ENCODE data around the gene KCNA3. TPM values are rescaled to one million over a fixed set of nuclear protein-coding genes. Genes with fewer than 3 reads are reported as not detected.

Gene KCNA3
- total and polyA plus RNA-seq, 2 of the 8 experiments (the other 6 are each of a cell fraction or from before 2014, with no cell fraction given) = 0.95 to 1.1 TPM

GRCh38 chr1:110650609-110651008 lies 24.1 kb downstream of the KCNA3 start:
- Histone ChIP-seq H3K27ac (ENCODE audit: low read depth, low read length) (no peak overlapping the region), H4K20me1 (replicated peaks in 1 of 2; ENCODE audit: control insufficient read depth in 1 of 2, insufficient read depth in 2 of 2, low read length in 2 of 2) (no peaks in the 10 kb centered on the region), H3K56ac (replicated peaks; ENCODE audit: insufficient read length, low read depth, low read length) (no peak overlapping the region), H2BK5ac (ENCODE audit: low read depth, low read length) (no peak overlapping the region), H4K5ac (ENCODE audit: insufficient read length, low read depth, low read length) (no peak overlapping the region), H3K79me1 (ENCODE audit: low read depth, low read length) (no peaks in the 10 kb centered on the region), H3K14ac (ENCODE audit: insufficient read length) (no peak overlapping the region), H2BK120ac (replicated peaks; ENCODE audit: low read depth, low read length) (no peak overlapping the region), H2BK20ac (ENCODE audit: low read length) (no peak overlapping the region), H4K8ac (ENCODE audit: extremely low read depth, insufficient read depth, low read length) (no peak overlapping the region), H3K4me2 (ENCODE audit: insufficient read depth in 1 of 2, low read depth in 2 of 2, low read length in 2 of 2) (no peak overlapping the region), H3K36me3 (ENCODE audit: control insufficient read depth in 2 of 4, insufficient read depth in 4 of 4, low read length in 3 of 4) (no peaks in the 10 kb centered on the region), H3K23me2 (ENCODE audit: low read depth, low read length) (no peaks in the 10 kb centered on the region), H3K9ac (replicated peaks in 1 of 4; ENCODE audit: extremely low read depth in 1 of 4, low read depth in 3 of 4, low read length in 3 of 4) (no peak overlapping the region), H4K91ac (replicated peaks; ENCODE audit: insufficient read length, low read length) (no peak overlapping the region), H3K4ac (replicated peaks; ENCODE audit: insufficient read length, low read depth, low read length) (no peak overlapping the region), H3K4me3 (ENCODE audit: extremely low read depth in 1 of 4, insufficient read depth in 2 of 4, low read depth in 3 of 4, low read length in 4 of 4) (no peak overlapping the region), H2BK15ac (ENCODE audit: low read length) (no peak overlapping the region), H3K9me3 (ENCODE audit: insufficient read depth in 2 of 2, low read depth in 1 of 2, low read length in 1 of 2) (no peaks in the 10 kb centered on the region), H3K23ac (ENCODE audit: insufficient read length) (no peak overlapping the region), H3K79me2 (ENCODE audit: control insufficient read depth in 1 of 2, insufficient read depth in 2 of 2, low read length in 2 of 2) (no peaks in the 10 kb centered on the region), H2AK5ac (ENCODE audit: low read depth, low read length) (no peak overlapping the region), H2AFZ (ENCODE audit: low read length) (no peak overlapping the region), H3K4me1 (replicated peaks in 1 of 4; ENCODE audit: control insufficient read depth in 3 of 4, insufficient read depth in 4 of 4, low read length in 3 of 4) (no peaks in the 10 kb centered on the region), H3K27me3 (replicated peaks in 1 of 4; ENCODE audit: control insufficient read depth in 3 of 4, extremely low read depth in 1 of 4, insufficient read depth in 3 of 4, low read length in 3 of 4) (no peaks in the 10 kb centered on the region), H2BK12ac (ENCODE audit: low read depth, low read length) (no peak overlapping the region), H3K18ac (ENCODE audit: extremely low read depth, low read length) (no peak overlapping the region)
- POLR2A ChIA-PET (ENCODE audit: partially characterized antibody) = no interaction called here
- DNase-seq (ENCODE audit: low read depth in 1 of 2, low spot score in 2 of 2) = no peak
- CTCF ChIA-PET (ENCODE audit: partially characterized antibody) = interaction anchor here (0.6 to 10.8 kb wide), 4 partner anchors 25 to 432 kb away, joined by 3 to 79 read pairs (median 4); no protein-coding TSS in a partner anchor
- TF ChIP-seq ASH2L (IDR thresholded peaks at IDR 0.05; ENCODE audit: low read length) = no peak
- TF ChIP-seq SAP30 (IDR thresholded peaks at IDR 0.05; ENCODE audit: insufficient read depth, insufficient replicate concordance, low read length) = no peak
- no peak for TF ChIP-seq RXRA (IDR thresholded peaks at IDR 0.05; ENCODE audit: insufficient read depth, low read depth, low read length)
- no peak for TF ChIP-seq MAFK (IDR thresholded peaks at IDR 0.05; ENCODE audit: low read depth, low read length)
- no peak for TF ChIP-seq SRF (IDR thresholded peaks at IDR 0.05; ENCODE audit: low read depth, low read length)
- no peak for TF ChIP-seq NRF1 (IDR thresholded peaks at IDR 0.05; ENCODE audit: low read depth, low read length)
- TF ChIP-seq, protein P1, sequence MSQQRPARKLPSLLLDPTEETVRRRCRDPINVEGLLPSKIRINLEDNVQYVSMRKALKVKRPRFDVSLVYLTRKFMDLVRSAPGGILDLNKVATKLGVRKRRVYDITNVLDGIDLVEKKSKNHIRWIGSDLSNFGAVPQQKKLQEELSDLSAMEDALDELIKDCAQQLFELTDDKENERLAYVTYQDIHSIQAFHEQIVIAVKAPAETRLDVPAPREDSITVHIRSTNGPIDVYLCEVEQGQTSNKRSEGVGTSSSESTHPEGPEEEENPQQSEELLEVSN (IDR thresholded peaks at IDR 0.05) = no peak
- FAIRE-seq = no peak
- WGBS, 2 experiments (ENCODE audit: extremely low coverage in 1 of 2, insufficient coverage in 1 of 2, insufficient read length in 1 of 2, insufficient replicate concordance in 2 of 2, low coverage in 1 of 2, low lambda C conversion rate in 2 of 2, missing lambda C conversion rate in 1 of 2) = 92% methylated on average over 2 of the region's 2 CpGs; no CpG with 5 or more reads in 1 of the 2 experiments
